GM19099 (cell line): Measurements from ENCODE around the gene RANBP3.

Source experiments
- POLR2A ChIP-seq: IDR thresholded peaks from 3 replicates; pipeline ENCODE4 v1.6.1; 2011; ENCODE audit warnings: low read depth; ENCODE audit not compliant: insufficient read length; ENCODE audit errors: extremely low read depth

The RANBP3 gene

GRCh38 chr19:5935473-5936291, 42.3 kb downstream of the RANBP3 start:
- TF ChIP-seq POLR2A: no peak

DNA sequence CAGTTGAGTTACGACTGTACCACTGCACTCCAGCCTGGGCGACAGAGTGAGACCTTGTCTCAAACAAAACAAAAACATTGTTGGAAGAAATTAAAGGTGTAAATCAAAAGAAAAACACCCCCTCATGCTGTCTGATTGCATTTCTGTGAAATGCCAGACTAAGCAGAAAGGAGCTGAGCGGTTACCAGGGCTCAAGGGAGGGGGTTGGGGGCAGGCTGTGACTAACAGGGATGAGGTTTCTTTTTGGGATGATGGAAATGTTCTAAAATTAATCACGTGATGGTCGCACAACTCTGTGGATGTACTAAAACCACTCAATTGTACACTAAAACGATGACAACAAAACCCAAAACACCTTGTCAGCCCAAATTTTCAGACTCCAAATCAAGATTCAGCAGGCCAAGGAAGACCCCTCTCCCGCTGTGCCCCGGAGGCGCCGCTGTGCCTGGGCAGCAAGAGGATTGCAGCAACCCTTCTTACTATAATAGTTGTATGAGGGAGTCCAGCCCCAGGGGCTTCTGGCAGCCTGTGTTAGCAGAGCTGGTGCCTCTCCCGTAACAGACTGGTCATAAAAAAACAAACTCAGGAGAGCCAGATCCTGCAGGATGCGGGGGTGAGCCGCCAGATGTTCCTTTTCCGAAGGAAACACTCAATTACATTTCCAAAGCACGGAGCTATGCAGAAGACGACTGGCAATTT, 43.0 kb downstream of the RANBP3 start:
- no peak for TF ChIP-seq POLR2A

- TF ChIP-seq POLR2A: no peak
These were observed 43.9 kb downstream of the RANBP3 start for GRCh38 chr19:5934069-5934401.

- no peak for TF ChIP-seq POLR2A
These were observed 44.4 kb downstream of the RANBP3 start for GRCh38 chr19:5933391-5934068.

- no peak for TF ChIP-seq POLR2A
These were observed 45.2 kb downstream of the RANBP3 start for GRCh38 chr19:5932609-5933262.

DNA sequence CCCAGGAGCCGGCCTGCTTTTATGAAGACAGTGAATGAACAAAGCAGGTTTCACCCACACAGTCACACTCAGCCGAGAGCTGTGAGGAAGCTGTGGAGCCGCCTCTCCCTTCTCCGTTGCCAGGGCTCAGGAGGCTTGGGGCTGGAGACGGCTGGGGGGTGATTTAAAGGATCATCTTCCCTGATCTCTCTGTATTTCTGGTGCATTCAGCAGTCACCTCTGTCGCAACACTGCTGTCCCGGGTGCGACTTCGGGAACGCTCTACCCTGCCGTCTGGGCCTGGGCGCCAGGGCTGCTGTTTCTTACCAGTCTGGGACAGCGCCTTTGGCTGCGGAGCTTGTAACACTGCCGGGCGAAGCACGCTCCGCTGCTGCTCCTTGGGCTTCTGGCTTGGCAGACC, 45.8 kb downstream of the RANBP3 start:
- TF ChIP-seq POLR2A: no peak

- no peak for TF ChIP-seq POLR2A
These were observed 46.7 kb downstream of the RANBP3 start for GRCh38 chr19:5931251-5931650.

GRCh38 chr19:5929625-5930024, 48.3 kb downstream of the RANBP3 start:
- TF ChIP-seq POLR2A: no peak

- TF ChIP-seq POLR2A: no peak
These were observed 48.8 kb downstream of the RANBP3 start for GRCh38 chr19:5929179-5929578.

GRCh38 chr19:5927441-5927821, 50.5 kb downstream of the RANBP3 start:
- no peak for TF ChIP-seq POLR2A

GRCh38 chr19:5926641-5927440, 51.1 kb downstream of the RANBP3 start:
- TF ChIP-seq POLR2A: no peak

GRCh38 chr19:5925830-5926427, 52.0 kb downstream of the RANBP3 start:
- TF ChIP-seq POLR2A: no peak

DNA sequence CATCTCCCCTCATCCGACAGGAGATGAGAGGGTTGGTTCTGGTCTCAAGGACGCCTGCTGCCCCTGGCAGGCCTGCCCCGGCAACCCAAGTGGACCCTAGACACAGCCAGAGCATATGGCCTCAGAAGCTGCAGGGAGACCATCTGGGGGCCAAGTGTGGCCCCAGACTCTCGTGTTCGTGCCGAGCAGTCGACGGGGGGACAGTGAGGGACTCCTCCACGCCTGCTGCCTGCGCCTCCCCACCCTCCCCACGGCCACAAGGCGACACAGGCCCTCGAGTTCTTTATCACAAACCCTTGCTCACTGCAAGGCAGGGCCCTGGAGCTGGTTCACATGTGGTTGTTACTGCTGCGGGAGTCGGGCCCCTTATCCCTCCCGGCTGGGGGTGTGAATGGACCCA, 54.6 kb downstream of the RANBP3 start:
- TF ChIP-seq POLR2A: no peak

GRCh38 chr19:5922161-5922545, 55.8 kb downstream of the RANBP3 start:
- TF ChIP-seq POLR2A: no peak
